Measurements from ENCODE around the gene ABCA6.

- no peak for TF ChIP-seq EZH2 (IDR thresholded peaks at IDR 0.05; ENCODE audit: borderline replicate concordance, low read depth, low read length, poor library complexity, severe bottlenecking)
- no peak for TF ChIP-seq CTCF (conservative IDR thresholded peaks at IDR 0.05; ENCODE audit: low read depth, low read length)
Observed at GRCh38 chr17:69042308-69042707, 99.4 kb downstream of the ABCA6 start.
